HepG2 (cell line): ENCODE results near the gene CLDN9. TPM values are rescaled to one million over a fixed set of nuclear protein-coding genes. Genes with fewer than 3 reads are reported as not detected.

Experiments used
- ADNP ChIP-seq: sonication (generic); formaldehyde crosslinking; IDR thresholded peaks from 2 replicates; pipeline ENCODE4 v1.4.0; 2020; ENCODE audit warnings: missing genetic modification reagents
- ETV6 ChIP-seq: sonication (generic); formaldehyde crosslinking; conservative IDR thresholded peaks from 2 replicates; pipeline ENCODE4 v1.4.0; 2020; ENCODE audit warnings: missing genetic modification reagents
- FLYWCH1 ChIP-seq: sonication (generic); formaldehyde crosslinking; IDR thresholded peaks from 2 replicates; pipeline ENCODE4 v1.8.1; 2023; ENCODE audit warnings: mild to moderate bottlenecking, missing genetic modification reagents
- MYC ChIP-seq: sonication (generic); formaldehyde crosslinking; IDR thresholded peaks from 2 replicates; pipeline ENCODE4 v1.9.0; 2021; ENCODE audit warnings: missing genetic modification reagents, borderline replicate concordance
- NCOA5 ChIP-seq: sonication (generic); formaldehyde crosslinking; IDR thresholded peaks from 2 replicates; pipeline ENCODE4 v1.4.0; 2020; ENCODE audit warnings: missing genetic modification reagents
- NFAT5 ChIP-seq: sonication (generic); formaldehyde crosslinking; IDR thresholded peaks from 2 replicates; pipeline ENCODE4 v1.4.0; 2020; ENCODE audit warnings: missing genetic modification reagents
- NFKBIZ ChIP-seq: IDR thresholded peaks from 2 replicates; pipeline ENCODE4 v1.6.1; 2018; ENCODE audit warnings: missing genetic modification reagents, missing compliant biosample characterization
- NR2F2 ChIP-seq: IDR thresholded peaks from 2 replicates; pipeline ENCODE4 v1.6.1; 2012; ENCODE audit warnings: low read depth, inconsistent platforms, borderline replicate concordance
- POLR2G ChIP-seq: fragments of 200-400 bp; formaldehyde crosslinking; IDR thresholded peaks from 2 replicates; pipeline ENCODE4 v1.6.1; 2018; ENCODE audit warnings: mild to moderate bottlenecking, low read depth, low read length, moderate library complexity
- TFE3 ChIP-seq: IDR thresholded peaks from 2 replicates; pipeline ENCODE4 v1.6.1; 2016
- THAP9 ChIP-seq: sonication (generic); formaldehyde crosslinking; IDR thresholded peaks from 2 replicates; pipeline ENCODE4; 2020; ENCODE audit warnings: missing genetic modification reagents, mild to moderate bottlenecking, borderline replicate concordance
- ZC3H13 ChIP-seq: sonication (generic); formaldehyde crosslinking; IDR thresholded peaks from 2 replicates; pipeline ENCODE4 v1.8.1; 2023; ENCODE audit warnings: mild to moderate bottlenecking, missing genetic modification reagents, moderate library complexity
- ZFY ChIP-seq: sonication (generic); formaldehyde crosslinking; IDR thresholded peaks from 2 replicates; pipeline ENCODE4 v1.4.0; 2020; ENCODE audit warnings: missing genetic modification reagents
- ZNF256 ChIP-seq: sonication (generic); formaldehyde crosslinking; conservative IDR thresholded peaks from 2 replicates; pipeline ENCODE4 v1.4.0; 2020; ENCODE audit warnings: missing genetic modification reagents
- ZNF264 ChIP-seq: sonication (generic); formaldehyde crosslinking; IDR thresholded peaks from 2 replicates; pipeline ENCODE4 v1.4.0; 2020; ENCODE audit warnings: missing genetic modification reagents
- ZNF280B ChIP-seq: sonication (generic); formaldehyde crosslinking; IDR thresholded peaks from 2 replicates; pipeline ENCODE4 v1.5.0; 2020; ENCODE audit warnings: missing genetic modification reagents, mild to moderate bottlenecking, borderline replicate concordance
- ZNF510 ChIP-seq: sonication (generic); formaldehyde crosslinking; IDR thresholded peaks from 2 replicates; pipeline ENCODE4 v1.4.0; 2020; ENCODE audit warnings: low read depth, mild to moderate bottlenecking, missing genetic modification reagents
- ZNF563 ChIP-seq: sonication (generic); formaldehyde crosslinking; IDR thresholded peaks from 2 replicates; pipeline ENCODE4 v1.8.0; 2022; ENCODE audit warnings: mild to moderate bottlenecking, moderate library complexity, missing genetic modification reagents
- polyA plus RNA-seq, 8 experiments: library from polyadenylated mRNA; depleted of rRNA in 3 of 8; stranded (reverse) in 7 of 8; unstranded in 1 of 8; fragments of >200 nt; fragmentation: Illumina TruSeq in 4 of 8; extraction: Trizol in 4 of 8; gene quantifications; 2 replicates each; pipeline versions ENCODE4 v1.2.1 to v1.2.3, GENCODE V29; 2011 to 2016; ENCODE audit warnings: low read depth in 4 of 8, missing spikeins in 1 of 8, mixed read lengths in 1 of 8; ENCODE audit not compliant: insufficient read depth in 1 of 8
- total RNA-seq, 5 experiments: library from RNA; depleted of rRNA; stranded (reverse); fragments of >200 nt; fragmentation: Illumina TruSeq; extraction: Trizol; gene quantifications; 2 replicates each; pipeline ENCODE4 v1.2.3, GENCODE V29; 2016; ENCODE audit warnings: low read depth in 1 of 5

The CLDN9 gene
- total and polyA plus RNA-seq, 2 of the 13 experiments (the other 11 are each of a cell fraction or from before 2014, with no cell fraction given) = 0.15 to 0.26 TPM

- TF ChIP-seq NFAT5 = peak; percentile 16; the same call in 1 of the 2 replicates
- TF ChIP-seq ZNF264 (CRISPR knock-in tag) = no peak; the same call in 1 of the 2 replicates
- peak; percentile 93 for TF ChIP-seq ZFY (CRISPR knock-in tag)
- 0 out of 2 replicates have a peak, but pooled peaks have one; percentile 53 for TF ChIP-seq ZNF510 (CRISPR knock-in tag)
- TF ChIP-seq FLYWCH1 = no peak
- TF ChIP-seq ZNF280B (CRISPR knock-in tag) = no peak
- no peak for TF ChIP-seq NCOA5 (CRISPR knock-in tag)
- no peak for TF ChIP-seq ZNF256
- TF ChIP-seq ZNF563 (CRISPR knock-in tag) = peak; percentile 88
- TF ChIP-seq POLR2G = peak; percentile 97
- TF ChIP-seq TFE3 = peak; percentile 95
- no peak for TF ChIP-seq ADNP (CRISPR knock-in tag)
- TF ChIP-seq THAP9 = peak; percentile 77; the same call in 1 of the 2 replicates
- no peak; the same call in 1 of the 2 replicates for TF ChIP-seq NR2F2
- TF ChIP-seq ZC3H13 (CRISPR knock-in tag) = peak; percentile 92
- TF ChIP-seq ETV6 (CRISPR knock-in tag) = 0 out of 2 replicates have a peak, but pooled peaks have one; percentile 46
- TF ChIP-seq NFKBIZ (CRISPR knock-in tag) = peak; percentile 41; the same call in 1 of the 2 replicates
- TF ChIP-seq MYC (CRISPR knock-in tag) = peak; percentile 95
These were observed 11.2 kb downstream of the CLDN9 start, which contains the start of the genes HCFC1R1 and THOC6 (continued) for GRCh38 chr16:3023669-3024478.
